Ishikawa (cell line): ENCODE data around the gene DCBLD1.

ENCODE experiments used
- CEBPB ChIP-seq: IDR thresholded peaks from 2 replicates; pipeline ENCODE4 v1.6.1; 2012
- CREB1 ChIP-seq: IDR thresholded peaks from 2 replicates; pipeline ENCODE4 v1.6.1; 2012; ENCODE audit warnings: low read depth
- EGR1 ChIP-seq: IDR thresholded peaks from 2 replicates; pipeline ENCODE4 v1.6.1; 2012
- EP300 ChIP-seq: IDR thresholded peaks from 2 replicates; pipeline ENCODE4 v1.6.1; 2012; ENCODE audit warnings: borderline replicate concordance
- FOXM1 ChIP-seq: IDR thresholded peaks from 2 replicates; pipeline ENCODE4 v1.6.1; 2012; ENCODE audit warnings: low read depth, borderline replicate concordance
- MAX ChIP-seq: IDR thresholded peaks from 2 replicates; pipeline ENCODE4 v1.6.1; 2012
- NFIC ChIP-seq: IDR thresholded peaks from 2 replicates; pipeline ENCODE4 v1.6.1; 2012
- RAD21 ChIP-seq: IDR thresholded peaks from 2 replicates; pipeline ENCODE4 v1.6.1; 2012; ENCODE audit warnings: low read depth
- REST ChIP-seq: IDR thresholded peaks from 2 replicates; pipeline ENCODE4 v1.6.1; 2012; ENCODE audit warnings: low read depth, mild to moderate bottlenecking
- TAF1 ChIP-seq: IDR thresholded peaks from 2 replicates; pipeline ENCODE4 v1.6.1; 2012; ENCODE audit warnings: low read depth, mild to moderate bottlenecking
- TCF12 ChIP-seq: IDR thresholded peaks from 2 replicates; pipeline ENCODE4 v1.6.1; 2012; ENCODE audit warnings: low read depth
- TEAD4 ChIP-seq: IDR thresholded peaks from 2 replicates; pipeline ENCODE4 v1.6.1; 2012
- USF1 ChIP-seq: IDR thresholded peaks from 2 replicates; pipeline ENCODE4 v1.6.1; 2012
- YY1 ChIP-seq: IDR thresholded peaks from 2 replicates; pipeline ENCODE4 v1.6.1; 2012; ENCODE audit warnings: low read depth
- ZBTB7A ChIP-seq: IDR thresholded peaks from 2 replicates; pipeline ENCODE4 v1.6.1; 2012; ENCODE audit warnings: low read depth

Gene DCBLD1

DNA sequence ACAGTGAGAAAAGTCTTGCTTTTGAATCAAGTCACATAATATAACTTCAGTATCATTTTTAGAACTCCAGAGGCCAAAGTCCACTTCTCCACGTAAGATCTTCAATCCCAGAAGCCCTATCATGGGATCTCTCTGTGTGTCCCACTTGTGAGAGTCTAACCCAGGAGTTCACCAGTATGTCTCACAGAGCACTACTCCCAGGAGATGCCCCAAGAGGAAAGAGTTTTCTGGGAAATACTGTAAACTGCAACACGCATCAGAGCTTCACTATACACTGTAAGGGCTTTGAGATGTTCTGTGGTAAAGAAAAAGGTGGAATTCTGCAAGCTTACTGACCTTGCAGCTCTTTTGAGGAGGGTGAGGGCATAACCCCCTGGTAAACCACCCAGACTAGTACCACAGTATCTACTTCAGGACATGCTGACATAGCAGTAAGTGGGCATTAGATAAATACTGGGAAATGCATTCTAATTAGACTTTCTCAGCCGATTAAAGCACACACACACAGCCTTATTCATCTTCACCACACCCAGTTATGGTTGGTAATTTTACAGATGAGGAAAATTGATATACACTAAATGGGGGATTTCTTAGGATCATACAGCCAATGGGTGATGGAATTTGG is 12.3 kb downstream of the DCBLD1 start:
- no peak for TF ChIP-seq TEAD4
- no peak for TF ChIP-seq TAF1
- TF ChIP-seq EP300, result no peak
- no peak for TF ChIP-seq CREB1
- no peak for TF ChIP-seq ZBTB7A
- no peak for TF ChIP-seq YY1
- no peak for TF ChIP-seq MAX
- TF ChIP-seq RAD21, result no peak
- no peak for TF ChIP-seq USF1
- TF ChIP-seq EGR1, result no peak
- no peak for TF ChIP-seq NFIC
- no peak for TF ChIP-seq REST
- TF ChIP-seq TCF12, result no peak
- no peak for TF ChIP-seq FOXM1
- no peak for TF ChIP-seq CEBPB

DNA sequence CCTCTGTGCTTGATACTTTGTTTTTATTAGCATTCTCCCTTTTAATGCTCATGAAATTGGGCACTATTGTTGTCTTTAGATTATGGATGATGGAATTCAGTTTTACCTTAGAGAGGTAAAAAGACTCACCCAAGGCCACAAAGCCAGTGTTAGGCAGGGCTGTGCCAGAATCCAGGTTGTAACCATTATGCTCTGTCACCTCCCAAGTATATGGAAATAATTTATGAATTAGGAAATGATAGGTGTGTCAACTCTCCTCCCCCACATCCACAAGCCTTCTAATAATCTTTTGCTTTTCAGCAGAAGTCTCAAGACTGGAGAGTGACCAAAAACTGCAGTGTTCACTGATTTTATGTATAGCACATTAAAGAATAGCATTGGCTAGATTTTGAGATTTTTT is 13.0 kb downstream of the DCBLD1 start:
- TF ChIP-seq TAF1 (no peak), YY1 (no peak), USF1 (no peak), TCF12 (no peak), MAX (no peak), TEAD4 (no peak), REST (no peak), CEBPB (no peak), EGR1 (no peak), EP300 (no peak), NFIC (no peak), FOXM1 (no peak), CREB1 (no peak)

DNA sequence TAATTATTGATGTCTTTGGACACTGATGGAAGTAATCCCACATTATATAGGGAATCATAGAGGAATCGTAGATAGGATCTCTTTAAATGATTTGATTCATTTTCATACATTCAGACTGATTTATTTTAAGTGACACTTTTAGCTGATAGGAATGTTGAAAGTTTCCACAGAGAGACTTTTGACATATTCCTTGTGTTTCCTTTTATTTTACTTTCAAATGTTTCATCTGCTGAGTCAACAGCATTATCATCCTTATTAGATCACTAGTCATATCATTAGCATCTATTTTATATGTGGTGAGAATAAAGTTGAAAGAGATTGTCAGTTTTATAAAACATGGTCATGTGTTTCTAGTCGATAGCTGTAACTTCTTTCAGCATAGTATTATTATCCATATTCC is 13.4 kb downstream of the DCBLD1 start:
- TF ChIP-seq YY1, result no peak

- no peak for TF ChIP-seq EP300
- TF ChIP-seq TEAD4, result no peak
- no peak for TF ChIP-seq TCF12
- no peak for TF ChIP-seq NFIC
- no peak for TF ChIP-seq EGR1
Observed at GRCh38 chr6:117496383-117496990, 14.0 kb downstream of the DCBLD1 start.

DNA sequence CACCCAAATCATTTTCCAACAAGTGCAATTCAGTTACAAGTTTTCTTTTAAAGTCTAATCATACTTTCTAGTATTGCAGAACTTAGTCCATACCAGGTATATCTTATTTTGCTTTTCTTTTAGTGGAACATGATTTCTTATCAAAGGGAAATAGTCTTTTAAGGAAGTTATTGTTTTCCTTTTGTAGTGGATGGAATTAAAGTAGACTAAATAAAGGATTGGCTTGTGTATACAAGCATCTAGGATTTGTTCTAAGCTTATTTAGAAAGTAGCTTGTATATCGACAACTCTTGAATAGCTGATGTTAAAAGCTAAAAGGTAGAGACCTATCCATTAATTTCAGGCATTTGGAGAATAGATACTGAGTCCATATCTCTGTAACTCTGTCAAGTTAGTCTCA is 14.8 kb downstream of the DCBLD1 start:
- no peak for TF ChIP-seq TCF12
- TF ChIP-seq REST, result no peak
- no peak for TF ChIP-seq USF1
- no peak for TF ChIP-seq MAX
- TF ChIP-seq TEAD4, result no peak
- no peak for TF ChIP-seq RAD21
- no peak for TF ChIP-seq FOXM1
- no peak for TF ChIP-seq NFIC
- no peak for TF ChIP-seq EGR1
- no peak for TF ChIP-seq CREB1
- no peak for TF ChIP-seq ZBTB7A
